Gastrocnemius medialis (tissue), 4 donors: Measurements from ENCODE around the gene POLA2. TPM values are rescaled to one million over a fixed set of nuclear protein-coding genes. Genes with fewer than 3 reads are reported as not detected.

ENCODE experiments used
- ATAC-seq, 2 donors: fragments of 150-250 bp; one replicate each; pipeline ENCODE4 v1.9.1; 2016
- DNase-seq, 2 donors: peaks; one replicate each; pipeline ENCODE4 v3.0.0-alpha.2; 2019
- H3K27ac ChIP-seq, 4 donors: fragments of 200-600 bp; sonication (generic); 1 replicate in 1 of 4; 2 replicates in 3 of 4; pipeline ENCODE4 v1.5.1; 2016 to 2018; ENCODE audit warnings: mild to moderate bottlenecking in 2 of 4, moderate library complexity in 1 of 4
- H3K27me3 ChIP-seq, 3 donors: fragments of 200-600 bp; sonication (generic) in 2 of 3; 1 replicate in 1 of 3; 2 replicates in 2 of 3; pipeline versions ENCODE4 v1.5.1 to v1.6.0; 2016 to 2019; ENCODE audit warnings: mild to moderate bottlenecking in 1 of 3, moderate library complexity in 1 of 3
- H3K36me3 ChIP-seq, 2 donors: fragments of 200-600 bp; sonication (generic) in 1 of 2; one replicate each; pipeline ENCODE4 v1.5.1; 2017 to 2018
- H3K4me1 ChIP-seq, 2 donors: fragments of 200-600 bp; sonication (generic) in 1 of 2; one replicate each; pipeline ENCODE4 v1.5.1; 2016 to 2017; ENCODE audit warnings: mild to moderate bottlenecking in 2 of 2
- H3K4me3 ChIP-seq, 4 donors: fragments of 200-600 bp; sonication (generic) in 3 of 4; 1 replicate in 1 of 4; 2 replicates in 3 of 4; pipeline ENCODE4 v1.5.1; 2016 to 2019; ENCODE audit warnings: mild to moderate bottlenecking in 2 of 4
- H3K9me3 ChIP-seq, 3 donors: fragments of 200-600 bp; sonication (generic) in 2 of 3; 1 replicate in 1 of 3; 2 replicates in 2 of 3; pipeline ENCODE4 v1.5.1; 2016 to 2019
- CTCF ChIP-seq, 5 experiments: fragments of 450-650 bp in 3 of 5; fragments of 200-600 bp in 2 of 5; sonication (generic) in 2 of 5; IDR thresholded peaks in 4 of 5; conservative IDR thresholded peaks in 1 of 5; 1 replicate in 4 of 5; 2 replicates in 1 of 5; pipeline ENCODE4 v1.5.1; 2016 to 2019; ENCODE audit warnings: antibody characterized with exemption in 5 of 5, mild to moderate bottlenecking in 3 of 5, moderate library complexity in 3 of 5
- POLR2A ChIP-seq, 2 donors: fragments of 450-650 bp; IDR thresholded peaks; one replicate each; pipeline ENCODE4 v1.6.1; 2017; ENCODE audit warnings: antibody characterized with exemption in 2 of 2, mild to moderate bottlenecking in 2 of 2, moderate library complexity in 2 of 2
- in situ Hi-C, 4 donors: fragments of 200-750 bp; cut with MboI; loops; one replicate each; pipeline versions ENCODE4 v1.15.0 to v1.8.0; 2017; ENCODE audit warnings: low sequenced_read_pairs in 4 of 4
- intact Hi-C: fragments of 100-400 bp; cut with DNase I; formaldehyde crosslinking; loops from one replicate; pipeline ENCODE4 v1.15.1; 2023; ENCODE audit warnings: low total_unique reads
- total RNA-seq, 4 donors: library from RNA; depleted of rRNA; stranded (reverse); fragments of >200 nt; gene quantifications; one replicate each; pipeline versions ENCODE4 v1.1.0 to v1.2.3, GENCODE V29; 2016

Gene POLA2
- total RNA-seq, 4 donors from 2014 or later: 2.9 to 9.2 (median 6.9) TPM

GRCh38 chr11:65341856-65342255 is 80.1 kb downstream of the POLA2 start:
- Histone ChIP-seq H3K27me3 (no peaks in the 10 kb centered on the region), H3K4me1 (peaks cover 5 to 14% of the 10 kb centered on the region in 2 donors), H3K27ac (no peak overlapping the region), H3K9me3 (no peaks in the 10 kb centered on the region), H3K4me3 (no peak overlapping the region), H3K36me3 (peaks cover 7 to 69% of the 10 kb centered on the region in 2 donors)
- ATAC-seq (no peak), DNase-seq (no peak)
- intact Hi-C loops: no loop called here
- TF ChIP-seq POLR2A (IDR thresholded peaks at IDR 0.05) (no peak), CTCF (IDR thresholded peaks at IDR 0.05 in 4 of 5, conservative IDR thresholded peaks at IDR 0.05 in 1 of 5) (no peak)
- in situ Hi-C loops: no loop called here

Other genes starting within 250 kb of the POLA2 start
- 100 to 1,000 TPM; 150 to 268 (median 170) TPM for gene ARL2, start 247.8 kb upstream of the POLA2 start, total RNA-seq
- 10 to 100 TPM; 16.9 to 33.3 (median 25.9) TPM for gene SNX15, start 234.5 kb upstream of the POLA2 start, total RNA-seq
- 10 to 100 TPM in 3 of 4 donors, 1 to 10 TPM in 1; 9.0 to 27.2 (median 14.4) TPM for gene SAC3D1, start 220.8 kb upstream of the POLA2 start, total RNA-seq
- 1 to 10 TPM in 3 of 4 donors, under 1 TPM in 1; 0.22 to 4.0 (median 2.6) TPM for gene NAALADL1, start 203.4 kb upstream of the POLA2 start, total RNA-seq
- 1 to 10 TPM in 1 of 4 donors, under 1 TPM in 2, not detected in 1; 0.36 to 1.3 (median 1.00) TPM for gene CDCA5, start 177.9 kb upstream of the POLA2 start, total RNA-seq
- gene ZFPL1, start 177.7 kb upstream of the POLA2 start, total RNA-seq: 10 to 100 TPM; 35.7 to 42.0 (median 40.6) TPM
- gene VPS51, start 165.7 kb upstream of the POLA2 start, total RNA-seq: 100 to 1,000 TPM; 206 to 515 (median 266) TPM
- gene TM7SF2, start 150.1 kb upstream of the POLA2 start, total RNA-seq: 10 to 100 TPM in 2 of 4 donors, 1 to 10 TPM in 2; 7.3 to 18.4 (median 11.0) TPM
- 10 to 100 TPM; 10.3 to 30.7 (median 24.1) TPM for gene ZNHIT2, start 144.3 kb upstream of the POLA2 start, total RNA-seq
- gene FAU, start 139.8 kb upstream of the POLA2 start, total RNA-seq: 100 to 1,000 TPM; 353 to 521 (median 436) TPM
- gene MRPL49, start 139.6 kb upstream of the POLA2 start, total RNA-seq: 10 to 100 TPM; 54.9 to 76.5 (median 63.6) TPM
- gene SYVN1, start 127.4 kb upstream of the POLA2 start, total RNA-seq: 10 to 100 TPM; 24.6 to 77.5 (median 37.3) TPM
- not detected for gene SPDYC, start 91.7 kb upstream of the POLA2 start, total RNA-seq
- gene CAPN1, start 80.0 kb upstream of the POLA2 start, total RNA-seq: 100 to 1,000 TPM in 2 of 4 donors, 10 to 100 TPM in 2; 52.7 to 153 (median 106) TPM
- gene CDC42EP2, start 52.9 kb downstream of the POLA2 start, total RNA-seq: 10 to 100 TPM in 1 of 4 donors, 1 to 10 TPM in 3; 5.0 to 11.6 (median 5.6) TPM
- gene DPF2, start 71.9 kb downstream of the POLA2 start, total RNA-seq: 10 to 100 TPM; 22.4 to 46.4 (median 36.1) TPM
- gene TIGD3, start 92.8 kb downstream of the POLA2 start, total RNA-seq: under 1 TPM; 0.16 to 0.71 (median 0.48) TPM
- 10 to 100 TPM in 1 of 4 donors, 1 to 10 TPM in 3; 2.6 to 12.4 (median 5.6) TPM for gene SLC25A45, start 120.7 kb downstream of the POLA2 start, total RNA-seq
- gene FRMD8, start 124.7 kb downstream of the POLA2 start, total RNA-seq: 10 to 100 TPM; 11.5 to 51.7 (median 20.1) TPM
- 100 to 1,000 TPM in 1 of 4 donors, 10 to 100 TPM in 3; 24.1 to 472 (median 32.8) TPM for gene NEAT1, start 160.8 kb downstream of the POLA2 start, total RNA-seq
- 1,000 to 10,000 TPM in 3 of 4 donors, 100 to 1,000 TPM in 1; 874 to 6,745 (median 1,938) TPM for gene MALAT1, start 237.1 kb downstream of the POLA2 start, total RNA-seq